ENCODE measurements around the gene NOTO. TPM values are rescaled to one million over a fixed set of nuclear protein-coding genes. Genes with fewer than 3 reads are reported as not detected.
"Not testable (repeated sequence)": the region's sequence is repeated elsewhere in the genome, so short reads cannot be mapped to it uniquely, and the experiment has no call there.

NOTO gene, protein sequence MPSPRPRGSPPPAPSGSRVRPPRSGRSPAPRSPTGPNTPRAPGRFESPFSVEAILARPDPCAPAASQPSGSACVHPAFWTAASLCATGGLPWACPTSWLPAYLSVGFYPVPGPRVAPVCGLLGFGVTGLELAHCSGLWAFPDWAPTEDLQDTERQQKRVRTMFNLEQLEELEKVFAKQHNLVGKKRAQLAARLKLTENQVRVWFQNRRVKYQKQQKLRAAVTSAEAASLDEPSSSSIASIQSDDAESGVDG
- total RNA-seq: not detected

GRCh38 chr2:73202156-73203054, at the start of gene NOTO:
Gene NOTO, plus strand, starts transcription at chr2:73202574. Its CDS starts 93 bp downstream, at chr2:73202667.
- peak; percentile 40 to 58 for ATAC-seq (replicated peaks in 1 of 2)
- Mint-ChIP-seq H3K36me3 (ENCODE audit: insufficient read depth in 2 of 2) (peaks cover 0 to 2% of the 10 kb centered on the region in 2 donors), H3K27me3 (ENCODE audit: low read depth) (peaks cover 44% of the 10 kb centered on the region), H3K9me3 (no peaks in the 10 kb centered on the region), H3K4me1 (ENCODE audit: low read depth) (peaks cover 6% of the 10 kb centered on the region), H3K4me3 (peak within 1 kb of the TSS; percentile 70 to 75), H3K27ac (no peak within 1 kb of the TSS)
- DNase-seq: peak in 1 of 2 donors; percentile 15

DNA sequence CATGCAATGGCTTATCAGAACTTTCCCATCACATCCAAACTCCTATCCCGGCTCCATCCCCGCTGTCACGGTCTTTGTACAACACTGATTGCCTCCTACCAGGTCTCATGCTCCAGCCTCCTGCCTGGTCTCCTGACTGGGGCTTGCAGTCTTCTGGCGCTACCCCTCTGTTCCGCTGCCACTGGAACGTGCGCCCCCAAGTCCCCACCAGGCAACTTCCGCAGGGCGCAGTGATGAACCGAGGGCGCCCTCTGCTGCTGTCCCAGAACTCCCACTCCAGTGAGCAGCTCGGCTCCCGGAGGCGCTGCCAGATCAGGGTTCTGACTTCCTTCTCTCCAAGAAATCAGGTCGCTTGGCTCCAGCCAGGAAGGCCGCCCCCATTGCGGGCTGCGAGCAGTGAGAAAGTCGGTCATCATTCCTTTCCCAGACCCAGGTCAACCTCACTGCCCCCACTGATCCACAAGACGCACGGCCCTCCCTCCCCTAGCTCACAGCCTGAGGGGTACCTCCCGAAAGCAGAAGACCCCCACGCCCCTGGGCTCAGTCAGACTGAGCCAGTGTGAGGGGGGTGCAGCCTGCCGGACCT, 45.7 kb upstream of the NOTO start:
- H3K9me3 Mint-ChIP-seq: no peaks in the 10 kb centered on the region
- no peaks in the 10 kb centered on the region for H3K36me3 Mint-ChIP-seq (ENCODE audit: insufficient read depth in 2 of 2)
- H3K4me1 Mint-ChIP-seq (ENCODE audit: low read depth): no peaks in the 10 kb centered on the region
- H3K27ac Mint-ChIP-seq: no peak overlapping the region
- no peak overlapping the region for H3K4me3 Mint-ChIP-seq
- ATAC-seq (replicated peaks in 1 of 2) (peak; percentile 66 to 77), DNase-seq (peak; percentile 52 to 53)
- peaks cover 41% of the 10 kb centered on the region for H3K27me3 Mint-ChIP-seq (ENCODE audit: low read depth)

- ATAC-seq (replicated peaks in 1 of 2) (no peak), DNase-seq (no peak)
- Mint-ChIP-seq H3K27ac (no peak overlapping the region), H3K4me1 (ENCODE audit: low read depth) (no peaks in the 10 kb centered on the region), H3K4me3 (no peak overlapping the region), H3K36me3 (ENCODE audit: insufficient read depth in 2 of 2) (no peaks in the 10 kb centered on the region), H3K9me3 (no peaks in the 10 kb centered on the region), H3K27me3 (ENCODE audit: low read depth) (peaks cover 19% of the 10 kb centered on the region)
Measured at GRCh38 chr2:73162856-73163391, 39.5 kb upstream of the NOTO start.

- no peak overlapping the region for H3K27ac Mint-ChIP-seq
- ATAC-seq (replicated peaks in 1 of 2): peak; percentile 84
- no peaks in the 10 kb centered on the region for H3K4me1 Mint-ChIP-seq (ENCODE audit: low read depth)
- no peaks in the 10 kb centered on the region for H3K9me3 Mint-ChIP-seq
- peak; percentile 66 to 71 for DNase-seq
- no peak overlapping the region for H3K4me3 Mint-ChIP-seq
- no peaks in the 10 kb centered on the region for H3K36me3 Mint-ChIP-seq (ENCODE audit: insufficient read depth in 2 of 2)
- H3K27me3 Mint-ChIP-seq (ENCODE audit: low read depth): peaks cover 13% of the 10 kb centered on the region
Measured at GRCh38 chr2:73163483-73164367, 38.6 kb upstream of the NOTO start.

DNA sequence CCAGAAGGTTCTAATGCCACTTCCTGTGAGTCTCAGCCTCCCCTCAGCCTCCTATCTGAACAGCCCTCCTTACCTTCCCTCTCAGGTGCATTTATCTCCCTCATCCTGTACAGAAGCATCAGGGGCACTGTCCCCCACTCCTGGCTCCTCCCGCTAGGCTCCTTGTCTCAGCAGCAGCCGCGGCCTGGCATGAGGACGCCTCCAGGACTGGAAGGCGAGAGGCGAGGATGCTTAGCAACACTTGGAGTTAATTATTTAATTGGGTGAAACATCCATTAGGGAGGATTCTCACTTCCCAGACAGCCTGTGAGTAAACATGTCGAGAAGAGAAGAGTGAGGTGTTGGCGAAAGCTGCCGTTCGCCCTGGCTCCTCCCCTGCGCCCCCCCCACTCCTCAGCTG, 36.4 kb upstream of the NOTO start:
- DNase-seq; H3K27me3 Mint-ChIP-seq (ENCODE audit: low read depth); ATAC-seq (replicated peaks in 1 of 2); H3K27ac Mint-ChIP-seq; H3K4me1 Mint-ChIP-seq (ENCODE audit: low read depth); H3K4me3 Mint-ChIP-seq; H3K36me3 Mint-ChIP-seq (ENCODE audit: insufficient read depth in 2 of 2); H3K9me3 Mint-ChIP-seq: not testable (repeated sequence)

- not testable (repeated sequence) for H3K9me3 Mint-ChIP-seq; DNase-seq; ATAC-seq (replicated peaks in 1 of 2); H3K4me3 Mint-ChIP-seq; H3K4me1 Mint-ChIP-seq (ENCODE audit: low read depth); H3K36me3 Mint-ChIP-seq (ENCODE audit: insufficient read depth in 2 of 2); H3K27me3 Mint-ChIP-seq (ENCODE audit: low read depth); H3K27ac Mint-ChIP-seq
Measured at GRCh38 chr2:73166813-73167212, 35.6 kb upstream of the NOTO start.

DNA sequence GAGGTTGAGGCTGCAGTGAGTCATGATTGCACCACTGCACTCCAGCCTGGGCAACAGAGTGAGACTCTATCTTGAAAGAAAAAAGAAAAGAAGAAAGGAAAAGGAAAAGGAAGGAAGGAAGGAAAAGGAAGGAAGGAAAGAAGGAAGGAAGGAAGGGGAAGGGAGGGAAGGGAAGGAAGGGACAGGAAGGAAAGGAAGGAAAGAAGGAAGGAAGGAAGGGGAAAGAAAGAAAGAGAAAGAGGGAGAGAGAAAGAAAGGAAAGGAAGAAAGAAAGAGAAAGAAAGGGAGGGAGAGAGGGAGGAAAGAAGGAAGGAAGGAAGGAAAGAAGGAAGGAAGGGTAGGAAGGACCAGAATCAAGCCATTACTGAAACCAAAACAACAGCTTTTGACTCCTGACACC, 34.0 kb upstream of the NOTO start:
- H3K4me3 Mint-ChIP-seq: not testable (repeated sequence)

DNA sequence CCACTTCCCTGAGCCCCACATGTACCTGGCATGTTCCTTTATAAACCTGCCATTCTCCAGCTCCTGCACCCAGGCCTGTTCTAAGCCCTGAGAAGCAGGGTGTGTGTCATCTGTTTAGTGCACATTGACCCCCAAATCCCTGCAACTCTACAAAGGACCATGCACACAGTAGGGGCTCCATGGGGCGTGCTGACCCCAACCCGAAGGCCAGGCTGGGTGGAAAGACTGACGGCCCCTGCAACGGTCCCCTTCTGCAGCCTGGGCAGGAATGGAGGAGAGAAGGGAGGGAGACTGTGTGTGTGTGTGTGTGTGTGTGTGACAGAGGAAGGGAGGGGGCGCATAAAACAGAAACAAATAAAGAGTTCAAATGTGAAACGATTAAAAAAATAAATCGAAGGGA, 32.0 kb upstream of the NOTO start:
- not testable (repeated sequence) for H3K9me3 Mint-ChIP-seq; H3K27ac Mint-ChIP-seq; DNase-seq; H3K36me3 Mint-ChIP-seq (ENCODE audit: insufficient read depth in 2 of 2); ATAC-seq (replicated peaks in 1 of 2); H3K4me3 Mint-ChIP-seq
- H3K4me1 Mint-ChIP-seq (ENCODE audit: low read depth): peaks cover 23% of the 10 kb centered on the region
- peaks cover 17% of the 10 kb centered on the region for H3K27me3 Mint-ChIP-seq (ENCODE audit: low read depth)

More for the DNA sequence above, 34.0 kb upstream of the NOTO start:
- not testable (repeated sequence) for DNase-seq; H3K27me3 Mint-ChIP-seq (ENCODE audit: low read depth); H3K36me3 Mint-ChIP-seq (ENCODE audit: insufficient read depth in 2 of 2); H3K27ac Mint-ChIP-seq; H3K9me3 Mint-ChIP-seq; ATAC-seq (replicated peaks in 1 of 2)
- peaks cover 11% of the 10 kb centered on the region for H3K4me1 Mint-ChIP-seq (ENCODE audit: low read depth)

GRCh38 chr2:73172963-73173362, 29.4 kb upstream of the NOTO start:
- peaks cover 35% of the 10 kb centered on the region for H3K27me3 Mint-ChIP-seq (ENCODE audit: low read depth)
- H3K9me3 Mint-ChIP-seq: no peaks in the 10 kb centered on the region
- peaks cover 38% of the 10 kb centered on the region for H3K4me1 Mint-ChIP-seq (ENCODE audit: low read depth)
- peak overlapping the region; percentile 0 for H3K27ac Mint-ChIP-seq
- ATAC-seq (replicated peaks in 1 of 2) (peak; percentile 68 to 72), DNase-seq (peak; percentile 69 to 85)
- no peaks in the 10 kb centered on the region for H3K36me3 Mint-ChIP-seq (ENCODE audit: insufficient read depth in 2 of 2)
- peak overlapping the region in 1 of 2 donors; percentile 3 for H3K4me3 Mint-ChIP-seq

DNA sequence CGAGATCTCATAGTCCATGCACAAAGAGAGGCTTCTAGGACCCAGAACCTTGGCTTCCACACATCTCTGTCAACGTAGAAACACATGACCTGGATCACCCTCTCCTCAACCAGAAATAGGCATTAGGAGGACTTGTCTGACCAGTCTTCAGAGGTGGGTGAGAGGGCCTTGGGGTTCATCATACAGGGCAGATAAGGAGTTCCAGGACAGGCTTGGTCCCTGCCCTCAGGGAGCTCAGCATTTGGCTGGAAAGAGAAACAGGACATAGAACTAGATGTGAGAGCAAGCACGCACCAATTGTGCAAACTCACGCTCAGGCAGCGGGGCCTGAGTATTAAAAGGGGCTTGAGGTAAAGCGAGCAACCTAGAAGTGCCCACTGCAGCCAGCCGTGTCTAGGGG, 28.6 kb upstream of the NOTO start:
- Mint-ChIP-seq H3K27me3 (ENCODE audit: low read depth) (peaks cover 42% of the 10 kb centered on the region), H3K4me3 (no peak overlapping the region), H3K27ac (no peak overlapping the region), H3K36me3 (ENCODE audit: insufficient read depth in 2 of 2) (no peaks in the 10 kb centered on the region), H3K4me1 (ENCODE audit: low read depth) (peaks cover 38% of the 10 kb centered on the region), H3K9me3 (no peaks in the 10 kb centered on the region)
- ATAC-seq (replicated peaks in 1 of 2): no peak
- no peak for DNase-seq

GRCh38 chr2:73174244-73174643, 28.1 kb upstream of the NOTO start:
- Mint-ChIP-seq H3K4me3 (no peak overlapping the region), H3K9me3 (no peaks in the 10 kb centered on the region)
- no peak for ATAC-seq (replicated peaks in 1 of 2)

GRCh38 chr2:73174941-73175662, 27.3 kb upstream of the NOTO start:
- H3K4me3 Mint-ChIP-seq: peak overlapping the region; percentile 39 to 60
- no peak overlapping the region for H3K27ac Mint-ChIP-seq
- H3K27me3 Mint-ChIP-seq (ENCODE audit: low read depth): peaks cover 48% of the 10 kb centered on the region
- ATAC-seq (replicated peaks in 1 of 2): no peak
- no peak for DNase-seq
- peaks cover 38% of the 10 kb centered on the region for H3K4me1 Mint-ChIP-seq (ENCODE audit: low read depth)
- H3K36me3 Mint-ChIP-seq (ENCODE audit: insufficient read depth in 2 of 2): no peaks in the 10 kb centered on the region
- no peaks in the 10 kb centered on the region for H3K9me3 Mint-ChIP-seq

More at GRCh38 chr2:73174244-73174643, 28.1 kb upstream of the NOTO start:
- no peaks in the 10 kb centered on the region for H3K36me3 Mint-ChIP-seq (ENCODE audit: insufficient read depth in 2 of 2)
- H3K4me1 Mint-ChIP-seq (ENCODE audit: low read depth): peaks cover 38% of the 10 kb centered on the region
- peaks cover 42% of the 10 kb centered on the region for H3K27me3 Mint-ChIP-seq (ENCODE audit: low read depth)
- H3K27ac Mint-ChIP-seq: no peak overlapping the region
- no peak for DNase-seq
